ENCODE data around the gene SLC25A26.
"Not testable (repeated sequence)": the region's sequence is repeated elsewhere in the genome, so short reads cannot be mapped to it uniquely, and the experiment has no call there.

Gene SLC25A26

GRCh38 chr3:66267031-66267430 lies 46.2 kb downstream of the SLC25A26 start:
- Histone ChIP-seq H3K9ac (ENCODE audit: low read length in 2 of 2) (no peak overlapping the region), H3K4me3 (ENCODE audit: low read length in 2 of 2) (no peak overlapping the region), H3K4me1 (ENCODE audit: control insufficient read depth, insufficient read depth, low read length) (no peaks in the 10 kb centered on the region), H3K9me3 (ENCODE audit: control insufficient read depth in 2 of 2, low read length in 2 of 2) (no peaks in the 10 kb centered on the region), H3K27ac (ENCODE audit: low read length) (no peak overlapping the region), H3K36me3 (ENCODE audit: control insufficient read depth in 2 of 2, insufficient read depth in 2 of 2, low read length in 2 of 2) (no peaks in the 10 kb centered on the region), H3K27me3 (ENCODE audit: control insufficient read depth in 1 of 2, insufficient read depth in 2 of 2, low read length in 2 of 2) (no peaks in the 10 kb centered on the region)

GRCh38 chr3:66267906-66268305 lies 47.1 kb downstream of the SLC25A26 start:
- H3K4me1 ChIP-seq (ENCODE audit: control insufficient read depth, insufficient read depth, low read length): no peaks in the 10 kb centered on the region
- H3K27me3 ChIP-seq (ENCODE audit: control insufficient read depth in 1 of 2, insufficient read depth in 2 of 2, low read length in 2 of 2): no peaks in the 10 kb centered on the region
- no peaks in the 10 kb centered on the region for H3K36me3 ChIP-seq (ENCODE audit: control insufficient read depth in 2 of 2, insufficient read depth in 2 of 2, low read length in 2 of 2)
- H3K9me3 ChIP-seq (ENCODE audit: control insufficient read depth in 2 of 2, low read length in 2 of 2): no peaks in the 10 kb centered on the region
- H3K9ac ChIP-seq (ENCODE audit: low read length in 2 of 2): no peak overlapping the region
- H3K4me3 ChIP-seq (ENCODE audit: low read length in 2 of 2): no peak overlapping the region
- no peak overlapping the region for H3K27ac ChIP-seq (ENCODE audit: low read length)

DNA sequence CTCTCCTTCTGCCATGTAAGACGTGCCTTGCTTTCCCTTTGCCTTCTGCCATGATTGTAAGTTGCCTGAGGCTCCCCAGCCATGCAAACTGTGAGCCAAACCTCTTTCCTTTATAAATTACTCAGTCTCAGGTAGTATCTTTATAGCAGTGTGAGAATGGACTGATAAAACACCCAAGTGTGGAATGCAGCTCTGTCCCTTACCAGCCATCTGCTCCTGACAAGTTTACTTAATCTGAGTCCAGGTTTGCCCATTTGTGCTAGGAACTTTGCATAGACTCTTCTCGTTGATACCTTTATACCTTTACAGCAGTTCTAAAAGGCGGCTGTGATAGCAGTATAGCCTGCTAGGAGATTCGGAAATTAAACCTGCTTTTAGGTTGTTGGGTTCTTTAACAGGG lies 48.1 kb downstream of the SLC25A26 start:
- Histone ChIP-seq H3K27ac (ENCODE audit: low read length) (no peak overlapping the region), H3K4me1 (ENCODE audit: control insufficient read depth, insufficient read depth, low read length) (no peaks in the 10 kb centered on the region), H3K9me3 (ENCODE audit: control insufficient read depth in 2 of 2, low read length in 2 of 2) (no peaks in the 10 kb centered on the region), H3K4me3 (ENCODE audit: low read length in 2 of 2) (no peak overlapping the region), H3K36me3 (ENCODE audit: control insufficient read depth in 2 of 2, insufficient read depth in 2 of 2, low read length in 2 of 2) (no peaks in the 10 kb centered on the region), H3K9ac (ENCODE audit: low read length in 2 of 2) (no peak overlapping the region), H3K27me3 (ENCODE audit: control insufficient read depth in 1 of 2, insufficient read depth in 2 of 2, low read length in 2 of 2) (no peaks in the 10 kb centered on the region)

GRCh38 chr3:66269411-66269810 lies 48.6 kb downstream of the SLC25A26 start:
- H3K4me3 ChIP-seq (ENCODE audit: low read length in 2 of 2): no peak overlapping the region
- H3K27me3 ChIP-seq (ENCODE audit: control insufficient read depth in 1 of 2, insufficient read depth in 2 of 2, low read length in 2 of 2): no peaks in the 10 kb centered on the region
- no peaks in the 10 kb centered on the region for H3K4me1 ChIP-seq (ENCODE audit: control insufficient read depth, insufficient read depth, low read length)
- H3K9me3 ChIP-seq (ENCODE audit: control insufficient read depth in 2 of 2, low read length in 2 of 2): no peaks in the 10 kb centered on the region
- H3K27ac ChIP-seq (ENCODE audit: low read length): no peak overlapping the region
- no peak overlapping the region for H3K9ac ChIP-seq (ENCODE audit: low read length in 2 of 2)
- no peaks in the 10 kb centered on the region for H3K36me3 ChIP-seq (ENCODE audit: control insufficient read depth in 2 of 2, insufficient read depth in 2 of 2, low read length in 2 of 2)

- H3K27me3 ChIP-seq (ENCODE audit: control insufficient read depth in 1 of 2, insufficient read depth in 2 of 2, low read length in 2 of 2): no peaks in the 10 kb centered on the region
- H3K4me3 ChIP-seq (ENCODE audit: low read length in 2 of 2): no peak overlapping the region
- no peak overlapping the region for H3K27ac ChIP-seq (ENCODE audit: low read length)
- no peaks in the 10 kb centered on the region for H3K9me3 ChIP-seq (ENCODE audit: control insufficient read depth in 2 of 2, low read length in 2 of 2)
- no peaks in the 10 kb centered on the region for H3K4me1 ChIP-seq (ENCODE audit: control insufficient read depth, insufficient read depth, low read length)
- no peak overlapping the region for H3K9ac ChIP-seq (ENCODE audit: low read length in 2 of 2)
- H3K36me3 ChIP-seq (ENCODE audit: control insufficient read depth in 2 of 2, insufficient read depth in 2 of 2, low read length in 2 of 2): no peaks in the 10 kb centered on the region
Observed at GRCh38 chr3:66270288-66270687, 49.5 kb downstream of the SLC25A26 start.

DNA sequence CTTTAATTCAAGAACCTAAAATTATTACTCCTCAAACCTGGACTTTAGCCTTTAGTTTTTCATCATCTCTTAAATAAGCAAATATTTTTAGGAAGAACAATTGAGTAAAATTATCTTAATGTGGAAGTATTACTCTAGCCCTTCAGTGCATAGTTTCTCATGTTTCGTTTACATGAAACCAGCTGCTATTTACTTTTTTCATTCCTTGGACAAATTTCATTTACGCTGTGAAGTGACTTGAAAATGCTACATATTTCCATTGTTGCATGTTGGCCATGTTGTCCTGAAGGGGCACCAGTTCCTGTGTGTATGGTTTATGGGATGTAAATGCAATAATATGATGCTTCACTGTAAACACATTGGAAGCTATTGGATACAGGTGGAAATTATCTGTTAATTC lies 49.9 kb downstream of the SLC25A26 start:
- Histone ChIP-seq H3K9me3 (ENCODE audit: control insufficient read depth in 2 of 2, low read length in 2 of 2) (no peaks in the 10 kb centered on the region), H3K4me1 (ENCODE audit: control insufficient read depth, insufficient read depth, low read length) (no peaks in the 10 kb centered on the region), H3K27ac (ENCODE audit: low read length) (no peak overlapping the region), H3K4me3 (ENCODE audit: low read length in 2 of 2) (no peak overlapping the region), H3K27me3 (ENCODE audit: control insufficient read depth in 1 of 2, insufficient read depth in 2 of 2, low read length in 2 of 2) (no peaks in the 10 kb centered on the region), H3K9ac (ENCODE audit: low read length in 2 of 2) (no peak overlapping the region), H3K36me3 (ENCODE audit: control insufficient read depth in 2 of 2, insufficient read depth in 2 of 2, low read length in 2 of 2) (no peaks in the 10 kb centered on the region)

DNA sequence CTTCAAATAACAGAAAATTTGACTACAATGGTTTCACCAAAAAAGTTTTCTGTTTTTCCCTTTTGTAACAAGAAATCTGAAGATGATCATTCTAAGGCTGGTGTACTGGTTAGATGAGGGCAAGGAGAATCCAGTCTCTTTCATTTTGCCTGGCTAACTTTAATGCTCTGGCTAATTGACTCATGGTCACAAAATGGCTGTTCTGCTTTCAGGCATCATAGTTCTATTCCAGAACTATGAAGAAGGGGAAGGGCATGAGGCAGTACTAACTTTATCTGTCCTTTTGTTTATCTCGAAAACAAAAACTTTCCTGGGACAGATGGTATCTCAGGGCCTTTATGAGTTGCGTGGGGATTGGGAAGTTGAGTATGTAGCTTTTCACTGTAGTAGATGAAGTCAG lies 50.4 kb downstream of the SLC25A26 start:
- H3K27ac ChIP-seq (ENCODE audit: low read length): no peak overlapping the region

GRCh38 chr3:66272016-66272415 lies 51.2 kb downstream of the SLC25A26 start:
- Histone ChIP-seq H3K9ac (ENCODE audit: low read length in 2 of 2) (no peak overlapping the region), H3K27ac (ENCODE audit: low read length) (no peak overlapping the region)

More for the DNA sequence above, 50.4 kb downstream of the SLC25A26 start:
- no peaks in the 10 kb centered on the region for H3K9me3 ChIP-seq (ENCODE audit: control insufficient read depth in 2 of 2, low read length in 2 of 2)
- H3K27me3 ChIP-seq (ENCODE audit: control insufficient read depth in 1 of 2, insufficient read depth in 2 of 2, low read length in 2 of 2): no peaks in the 10 kb centered on the region
- no peaks in the 10 kb centered on the region for H3K36me3 ChIP-seq (ENCODE audit: control insufficient read depth in 2 of 2, insufficient read depth in 2 of 2, low read length in 2 of 2)
- H3K4me1 ChIP-seq (ENCODE audit: control insufficient read depth, insufficient read depth, low read length): no peaks in the 10 kb centered on the region
- no peak overlapping the region for H3K4me3 ChIP-seq (ENCODE audit: low read length in 2 of 2)
- no peak overlapping the region for H3K9ac ChIP-seq (ENCODE audit: low read length in 2 of 2)

DNA sequence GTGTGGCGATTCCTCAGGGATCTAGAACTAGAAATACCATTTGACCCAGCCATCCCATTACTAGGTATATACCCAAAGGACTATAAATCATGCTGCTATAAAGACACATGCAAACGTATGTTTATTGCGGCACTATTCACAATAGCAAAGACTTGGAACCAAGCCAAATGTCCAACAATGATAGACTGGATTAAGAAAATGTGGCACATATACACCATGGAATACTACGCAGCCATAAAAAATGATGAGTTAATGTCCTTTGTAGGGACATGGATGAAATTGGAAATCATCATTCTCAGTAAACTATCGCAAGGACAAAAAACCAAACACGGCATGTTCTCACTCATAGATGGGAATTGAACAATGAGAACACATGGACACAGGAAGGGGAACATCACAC lies 54.0 kb downstream of the SLC25A26 start:
- not testable (repeated sequence) for H3K36me3 ChIP-seq (ENCODE audit: control insufficient read depth in 2 of 2, insufficient read depth in 2 of 2, low read length in 2 of 2); H3K27me3 ChIP-seq (ENCODE audit: control insufficient read depth in 1 of 2, insufficient read depth in 2 of 2, low read length in 2 of 2); H3K27ac ChIP-seq (ENCODE audit: low read length); H3K4me3 ChIP-seq (ENCODE audit: low read length in 2 of 2); H3K4me1 ChIP-seq (ENCODE audit: control insufficient read depth, insufficient read depth, low read length); H3K9ac ChIP-seq (ENCODE audit: low read length in 2 of 2); H3K9me3 ChIP-seq (ENCODE audit: control insufficient read depth in 2 of 2, low read length in 2 of 2)

More at GRCh38 chr3:66272016-66272415, 51.2 kb downstream of the SLC25A26 start:
- Histone ChIP-seq H3K4me3 (ENCODE audit: low read length in 2 of 2) (no peak overlapping the region), H3K9me3 (ENCODE audit: control insufficient read depth in 2 of 2, low read length in 2 of 2) (no peaks in the 10 kb centered on the region), H3K27me3 (ENCODE audit: control insufficient read depth in 1 of 2, insufficient read depth in 2 of 2, low read length in 2 of 2) (no peaks in the 10 kb centered on the region), H3K36me3 (ENCODE audit: control insufficient read depth in 2 of 2, insufficient read depth in 2 of 2, low read length in 2 of 2) (no peaks in the 10 kb centered on the region), H3K4me1 (ENCODE audit: control insufficient read depth, insufficient read depth, low read length) (no peaks in the 10 kb centered on the region)

GRCh38 chr3:66276705-66277274 lies 56.0 kb downstream of the SLC25A26 start:
- H3K27me3 ChIP-seq (ENCODE audit: control insufficient read depth in 1 of 2, insufficient read depth in 2 of 2, low read length in 2 of 2): no peaks in the 10 kb centered on the region
- H3K9ac ChIP-seq (ENCODE audit: low read length in 2 of 2): no peak overlapping the region
- H3K27ac ChIP-seq (ENCODE audit: low read length): no peak overlapping the region
- no peaks in the 10 kb centered on the region for H3K36me3 ChIP-seq (ENCODE audit: control insufficient read depth in 2 of 2, insufficient read depth in 2 of 2, low read length in 2 of 2)
- no peaks in the 10 kb centered on the region for H3K9me3 ChIP-seq (ENCODE audit: control insufficient read depth in 2 of 2, low read length in 2 of 2)
- no peak overlapping the region for H3K4me3 ChIP-seq (ENCODE audit: low read length in 2 of 2)
- no peaks in the 10 kb centered on the region for H3K4me1 ChIP-seq (ENCODE audit: control insufficient read depth, insufficient read depth, low read length)

DNA sequence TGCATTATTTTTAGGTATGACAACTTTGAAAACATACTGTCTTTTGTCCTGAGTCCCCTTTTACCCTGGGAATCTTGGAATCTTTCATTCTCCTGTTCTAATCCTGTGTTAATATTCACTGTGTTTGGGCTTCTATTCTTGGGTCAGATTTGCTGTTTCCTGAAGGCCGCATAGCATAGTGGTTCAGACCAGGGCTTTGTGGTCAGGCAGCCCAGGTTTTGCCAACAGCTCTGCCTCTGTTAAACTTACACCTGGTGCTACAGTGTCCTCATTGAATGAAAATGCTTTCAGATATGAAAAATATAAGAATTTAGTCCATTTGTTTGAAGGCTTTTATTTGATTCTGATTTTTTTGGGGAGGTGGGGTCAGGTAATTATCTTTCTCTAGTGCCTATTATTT lies 58.4 kb downstream of the SLC25A26 start:
- no peak overlapping the region for H3K4me3 ChIP-seq (ENCODE audit: low read length in 2 of 2)
- H3K9ac ChIP-seq (ENCODE audit: low read length in 2 of 2): no peak overlapping the region
- H3K36me3 ChIP-seq (ENCODE audit: control insufficient read depth in 2 of 2, insufficient read depth in 2 of 2, low read length in 2 of 2): no peaks in the 10 kb centered on the region
- no peaks in the 10 kb centered on the region for H3K27me3 ChIP-seq (ENCODE audit: control insufficient read depth in 1 of 2, insufficient read depth in 2 of 2, low read length in 2 of 2)
- no peaks in the 10 kb centered on the region for H3K4me1 ChIP-seq (ENCODE audit: control insufficient read depth, insufficient read depth, low read length)
- H3K9me3 ChIP-seq (ENCODE audit: control insufficient read depth in 2 of 2, low read length in 2 of 2): no peaks in the 10 kb centered on the region
- H3K27ac ChIP-seq (ENCODE audit: low read length): no peak overlapping the region
